ENCODE measurements around the gene DNAH10.

Gene DNAH10

DNA sequence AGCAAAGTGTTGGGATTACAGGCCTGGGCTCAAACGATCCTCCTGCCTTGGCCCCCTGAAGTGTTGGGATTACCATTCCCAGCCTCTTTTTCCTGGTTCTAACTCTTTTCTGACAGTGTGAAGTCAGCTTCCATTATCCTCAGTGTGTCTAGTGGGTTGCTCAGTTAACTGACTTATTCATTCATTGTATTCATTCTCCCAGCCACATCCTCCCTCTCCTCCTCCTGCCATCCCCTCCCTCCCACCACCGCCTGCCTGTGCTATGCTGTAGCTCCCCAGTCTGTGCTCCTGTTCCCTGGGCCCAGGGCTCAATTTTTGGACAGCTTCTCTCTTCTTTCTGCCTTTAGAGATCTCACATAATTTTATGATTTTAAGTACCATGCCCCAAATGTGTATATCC, 30.5 kb upstream of the DNAH10 start:
- no peak overlapping the region for H3K27ac ChIP-seq
- TF ChIP-seq ZFX (IDR thresholded peaks at IDR 0.05), result no peak
- TF ChIP-seq, protein P1, sequence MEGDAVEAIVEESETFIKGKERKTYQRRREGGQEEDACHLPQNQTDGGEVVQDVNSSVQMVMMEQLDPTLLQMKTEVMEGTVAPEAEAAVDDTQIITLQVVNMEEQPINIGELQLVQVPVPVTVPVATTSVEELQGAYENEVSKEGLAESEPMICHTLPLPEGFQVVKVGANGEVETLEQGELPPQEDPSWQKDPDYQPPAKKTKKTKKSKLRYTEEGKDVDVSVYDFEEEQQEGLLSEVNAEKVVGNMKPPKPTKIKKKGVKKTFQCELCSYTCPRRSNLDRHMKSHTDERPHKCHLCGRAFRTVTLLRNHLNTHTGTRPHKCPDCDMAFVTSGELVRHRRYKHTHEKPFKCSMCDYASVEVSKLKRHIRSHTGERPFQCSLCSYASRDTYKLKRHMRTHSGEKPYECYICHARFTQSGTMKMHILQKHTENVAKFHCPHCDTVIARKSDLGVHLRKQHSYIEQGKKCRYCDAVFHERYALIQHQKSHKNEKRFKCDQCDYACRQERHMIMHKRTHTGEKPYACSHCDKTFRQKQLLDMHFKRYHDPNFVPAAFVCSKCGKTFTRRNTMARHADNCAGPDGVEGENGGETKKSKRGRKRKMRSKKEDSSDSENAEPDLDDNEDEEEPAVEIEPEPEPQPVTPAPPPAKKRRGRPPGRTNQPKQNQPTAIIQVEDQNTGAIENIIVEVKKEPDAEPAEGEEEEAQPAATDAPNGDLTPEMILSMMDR (conservative IDR thresholded peaks at IDR 0.05), result no peak

DNA sequence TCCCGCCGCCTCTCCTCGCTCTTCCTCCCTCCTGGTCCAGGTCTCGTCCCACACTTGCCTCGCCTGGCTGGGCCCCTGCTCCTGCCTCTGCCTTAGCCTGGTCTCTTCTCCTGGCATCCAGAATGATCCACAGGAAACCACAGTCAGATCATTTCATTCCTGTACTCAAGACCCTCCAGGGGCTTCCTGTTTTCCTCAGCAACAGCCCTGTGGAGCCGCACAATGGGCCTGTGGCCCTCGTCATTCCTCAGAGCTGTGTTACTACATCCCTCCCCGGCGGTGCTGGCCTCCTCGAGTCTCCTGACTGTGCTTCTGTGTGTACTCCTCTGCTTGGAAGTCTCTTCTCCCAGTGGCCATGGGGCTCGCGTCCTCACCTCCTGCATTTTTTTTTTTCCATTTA, 29.9 kb upstream of the DNAH10 start:
- no peak overlapping the region for H3K27ac ChIP-seq
- TF ChIP-seq ZFX (IDR thresholded peaks at IDR 0.05), result no peak
- TF ChIP-seq, protein P1 (conservative IDR thresholded peaks at IDR 0.05), result no peak

DNA sequence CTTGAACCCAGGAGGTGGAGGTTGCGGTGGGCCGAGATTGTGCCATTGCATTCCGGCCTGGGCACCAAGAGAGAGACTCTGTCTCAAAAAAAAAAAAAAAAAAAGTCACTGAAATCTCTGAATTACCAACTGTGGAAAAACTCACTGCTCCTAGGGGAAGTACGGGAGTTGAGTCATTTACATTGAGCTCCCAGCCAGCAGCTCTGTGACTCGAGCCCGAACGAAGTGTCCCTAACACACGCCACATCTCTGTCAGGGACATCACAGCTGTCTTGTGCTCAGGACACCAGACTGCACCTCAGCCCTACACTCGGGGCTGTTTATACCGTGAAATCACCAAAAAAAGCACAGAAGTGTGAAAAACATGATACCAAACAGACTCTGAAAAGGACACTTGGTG, 28.9 kb upstream of the DNAH10 start:
- H3K27ac ChIP-seq, result no peak overlapping the region
- no peak for TF ChIP-seq ZFX (IDR thresholded peaks at IDR 0.05)
- TF ChIP-seq, protein P1 (conservative IDR thresholded peaks at IDR 0.05), result no peak

DNA sequence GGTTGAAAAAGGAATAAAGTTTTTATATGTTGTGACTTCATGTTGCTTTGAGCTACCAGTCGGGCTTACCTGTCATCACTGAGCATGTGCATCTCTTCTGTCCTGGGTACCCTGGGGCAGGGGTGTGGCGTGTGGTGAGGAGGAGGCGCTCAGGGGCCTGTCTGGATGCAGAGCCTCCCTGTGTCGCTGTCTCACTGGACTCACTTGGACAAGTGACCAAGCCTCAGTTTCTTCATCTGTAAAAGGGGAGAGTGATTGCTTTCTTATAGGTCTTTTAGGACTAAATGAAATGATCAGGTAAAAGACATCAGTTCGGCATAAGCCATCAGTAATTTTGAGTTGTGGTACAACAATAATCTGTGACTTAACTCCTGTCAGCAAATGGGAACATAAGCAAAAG, 27.8 kb upstream of the DNAH10 start:
- no peak overlapping the region for H3K27ac ChIP-seq
- no peak for TF ChIP-seq ZFX (IDR thresholded peaks at IDR 0.05)
- TF ChIP-seq, protein P1 (conservative IDR thresholded peaks at IDR 0.05), result no peak

DNA sequence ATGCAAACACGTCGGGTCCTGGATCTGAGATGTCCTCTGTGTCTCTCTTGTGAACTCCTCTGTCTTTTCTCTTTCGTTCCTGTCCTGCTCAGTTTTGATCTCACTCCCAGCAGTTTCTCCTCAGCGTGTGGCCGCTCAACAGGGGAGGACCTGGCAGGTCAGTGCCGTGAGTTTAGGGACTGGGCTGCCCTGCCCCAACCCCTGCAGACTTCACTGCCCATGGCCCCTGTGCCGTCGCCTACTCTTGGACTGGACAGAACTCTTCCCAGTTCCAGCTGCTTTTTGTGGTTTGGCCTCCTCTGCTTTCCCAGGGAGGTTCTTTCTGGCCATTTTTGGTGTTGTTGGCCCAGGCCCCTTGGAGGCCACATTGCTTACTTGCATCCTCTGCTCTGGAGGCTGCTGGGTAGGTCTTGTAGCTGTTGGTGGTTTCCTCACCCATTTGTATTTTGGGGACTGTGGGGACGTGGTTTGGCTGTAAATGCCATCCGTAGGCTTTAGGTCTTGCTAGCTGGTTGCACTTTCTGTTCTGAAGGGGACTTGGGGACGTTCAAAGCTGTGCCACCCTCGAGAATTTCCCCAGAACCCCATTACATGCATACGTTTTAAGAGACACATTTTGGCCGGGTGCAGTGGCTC, 20.0 kb upstream of the DNAH10 start:
- TF ChIP-seq ZFX (IDR thresholded peaks at IDR 0.05), result no peak
- TF ChIP-seq, protein P1 (conservative IDR thresholded peaks at IDR 0.05), result no peak
- H3K27ac ChIP-seq, result no peak overlapping the region

DNA sequence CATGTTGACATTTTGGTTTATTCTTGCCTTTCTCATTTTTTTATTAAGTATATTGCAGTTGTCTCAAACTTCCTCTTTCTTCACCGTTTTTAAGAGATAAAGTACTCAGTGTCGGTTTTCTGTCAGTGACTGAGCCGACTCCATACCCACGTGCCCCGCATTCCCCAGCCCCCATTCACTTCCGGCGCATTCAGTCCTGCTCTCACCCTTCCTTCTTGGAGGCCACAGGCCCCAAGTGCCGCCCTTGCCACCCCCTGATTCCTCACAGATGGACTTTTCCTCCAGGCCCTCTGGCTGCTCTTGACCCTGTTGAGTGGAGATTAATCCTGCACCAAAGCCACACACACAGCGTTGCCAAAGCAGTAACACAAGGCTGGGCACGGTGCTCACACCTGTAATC, 19.1 kb upstream of the DNAH10 start:
- TF ChIP-seq ZFX (IDR thresholded peaks at IDR 0.05), result no peak
- no peak overlapping the region for H3K27ac ChIP-seq

DNA sequence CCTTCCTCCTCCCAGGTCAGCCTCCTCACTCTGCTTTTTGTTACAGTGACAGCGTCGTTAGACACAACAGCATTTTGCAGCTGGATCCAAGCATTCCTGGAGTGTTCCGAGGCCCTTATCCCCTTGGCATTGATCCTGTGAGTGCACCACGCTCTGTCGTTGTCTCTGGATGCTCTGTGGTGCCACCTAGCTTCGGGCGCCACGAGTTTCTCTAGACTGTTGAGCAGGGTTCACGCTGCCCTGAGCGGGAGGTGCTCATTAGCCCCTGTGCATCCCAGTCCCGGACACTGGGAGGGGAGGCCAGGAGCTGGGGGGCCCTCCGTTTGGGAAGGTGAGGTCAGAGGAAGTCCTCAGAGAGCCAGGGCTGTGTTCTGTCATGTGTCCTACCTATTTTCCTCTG, 17.3 kb upstream of the DNAH10 start:
- no peak overlapping the region for H3K27ac ChIP-seq
- TF ChIP-seq, protein P1 (conservative IDR thresholded peaks at IDR 0.05), result no peak; the same call in 1 of the 2 replicates
- TF ChIP-seq ZFX (IDR thresholded peaks at IDR 0.05), result no peak

DNA sequence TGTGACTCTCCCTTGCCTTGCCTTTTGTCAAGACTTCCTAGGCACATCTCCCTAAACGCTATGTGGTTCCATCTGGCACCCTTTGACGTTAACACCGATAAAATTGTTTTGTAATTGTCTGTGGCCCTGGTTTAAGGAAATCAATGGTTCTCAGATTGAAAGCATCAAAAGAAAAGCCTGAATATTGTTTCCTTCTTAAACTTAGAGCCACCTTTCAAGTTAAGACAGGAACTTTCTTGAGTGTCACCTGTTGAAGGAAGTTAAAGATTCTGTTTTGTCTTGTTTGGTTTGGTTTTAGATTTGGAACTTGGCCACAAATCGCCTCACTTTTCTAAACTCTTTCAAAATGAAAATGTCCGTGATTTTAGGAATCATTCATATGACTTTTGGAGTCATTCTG, 14.8 kb upstream of the DNAH10 start:
- H3K27ac ChIP-seq, result no peak overlapping the region
- TF ChIP-seq, protein P1 (conservative IDR thresholded peaks at IDR 0.05), result no peak
- TF ChIP-seq ZFX (IDR thresholded peaks at IDR 0.05), result no peak

Data from C4-2B (cell line).